DMS79 treated with DMSO at 0.1 percent for 48 hours (cell line): ENCODE measurements around the gene ANO2.

Experiments
- DNase-seq: peaks from one replicate; lab custom pipeline; 2025; lab: John Stamatoyannopoulos, UW

ANO2 gene

DNA sequence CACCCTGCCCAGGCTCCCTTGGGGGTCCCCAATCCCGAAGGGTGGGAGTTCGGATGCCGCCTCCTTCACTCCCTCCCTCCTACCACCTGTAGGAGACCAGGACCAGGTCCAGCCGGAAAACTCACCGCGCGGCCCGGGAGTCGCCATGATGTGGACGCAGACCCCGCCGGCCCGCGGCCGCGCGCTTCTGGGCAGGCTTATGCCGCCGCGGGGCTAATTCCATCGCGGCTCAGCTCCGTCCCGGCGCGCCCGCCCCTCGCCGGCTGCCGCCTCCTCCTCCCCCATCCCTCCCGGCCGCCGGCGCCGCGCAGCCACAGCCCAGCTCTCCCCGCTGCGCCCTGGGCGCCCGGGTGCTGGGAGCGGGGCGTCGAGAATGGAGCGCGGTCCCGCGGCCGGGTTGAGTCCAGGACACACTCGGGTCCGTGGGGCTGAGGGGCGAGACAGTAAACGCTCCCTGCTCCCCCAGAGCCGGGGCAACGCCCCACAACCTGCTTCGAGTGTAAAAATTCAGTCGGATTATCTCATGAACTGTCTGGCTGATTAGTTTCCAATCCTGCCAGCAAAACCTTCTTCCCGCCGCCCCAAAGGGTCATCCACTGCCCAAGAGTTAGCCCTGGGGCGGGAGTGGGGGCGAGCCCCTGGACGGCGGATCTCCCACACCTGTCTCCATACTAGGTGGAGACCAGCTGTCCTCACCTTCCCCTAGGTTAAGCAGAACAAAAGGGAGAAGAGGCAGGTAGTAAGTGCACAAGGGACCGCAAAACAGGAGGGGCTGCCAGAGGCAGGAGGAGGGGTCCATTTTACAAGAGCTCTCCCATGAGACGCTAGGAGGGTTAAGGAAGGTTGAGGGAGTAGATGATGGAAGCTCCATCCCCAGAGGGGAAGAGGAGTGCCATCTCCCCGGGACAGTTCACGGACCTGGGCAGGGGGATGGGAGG, at the start of gene ANO2:
ANO2 (minus strand) TSS at position 189 of the 938 bp plus-strand sequence; CDS start at position 147, 42 bp downstream.
- DNase-seq = peak; percentile 49

DNA sequence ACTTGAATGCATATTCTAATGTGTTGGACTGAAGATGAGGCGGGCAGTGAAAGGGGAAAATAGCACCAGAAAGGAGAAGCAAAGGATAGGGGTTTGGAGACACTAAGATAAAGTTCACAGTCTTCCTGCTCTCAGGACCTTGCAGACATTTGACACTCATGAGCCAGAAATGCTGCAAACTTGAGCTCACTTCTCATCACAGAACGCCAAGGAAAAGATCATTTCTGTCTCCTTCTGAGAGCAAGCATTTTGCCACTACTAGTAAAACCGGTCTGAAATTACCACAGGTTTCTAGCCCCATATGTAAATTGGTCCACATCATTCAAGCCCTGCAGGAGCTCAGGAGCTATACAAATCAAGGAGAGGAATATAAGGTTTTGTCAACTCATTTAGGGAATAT, 44.6 kb upstream of the ANO2 start:
- DNase-seq = no peak

GRCh38 chr12:5988659-5989116, 43.6 kb upstream of the ANO2 start:
- peak; percentile 68 for DNase-seq

- no peak for DNase-seq
Measured at GRCh38 chr12:5988088-5988487, 43.0 kb upstream of the ANO2 start.

GRCh38 chr12:5987573-5987972, 42.5 kb upstream of the ANO2 start:
- no peak for DNase-seq

GRCh38 chr12:5985471-5985870, 40.4 kb upstream of the ANO2 start:
- no peak for DNase-seq

DNA sequence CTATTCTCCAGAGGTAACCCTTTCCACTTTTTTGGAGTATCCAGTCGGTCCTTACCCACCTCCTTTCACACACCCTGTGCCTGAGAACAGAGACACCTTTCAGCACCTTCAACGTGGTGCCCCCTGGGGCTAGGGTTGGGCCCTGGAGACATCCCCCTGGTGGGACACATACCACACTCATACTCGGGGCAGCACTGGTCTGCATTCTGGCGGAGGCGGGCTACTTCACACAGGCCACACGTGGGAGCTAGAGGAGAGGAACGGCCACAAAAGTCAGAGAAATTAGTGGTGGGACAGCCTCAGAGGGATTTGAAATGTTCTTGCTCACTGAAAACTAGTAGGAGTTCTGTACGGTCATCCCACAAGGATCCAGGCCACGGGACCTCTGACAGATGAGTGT, 39.8 kb upstream of the ANO2 start:
- DNase-seq = no peak

GRCh38 chr12:5982106-5982505, 37.0 kb upstream of the ANO2 start:
- no peak for DNase-seq

- no peak for DNase-seq
Measured at GRCh38 chr12:5977556-5977955, 32.5 kb upstream of the ANO2 start.

- no peak for DNase-seq
Measured at GRCh38 chr12:5976711-5977110, 31.7 kb upstream of the ANO2 start.

- DNase-seq = no peak
Measured at GRCh38 chr12:5976196-5976595, 31.1 kb upstream of the ANO2 start.

DNA sequence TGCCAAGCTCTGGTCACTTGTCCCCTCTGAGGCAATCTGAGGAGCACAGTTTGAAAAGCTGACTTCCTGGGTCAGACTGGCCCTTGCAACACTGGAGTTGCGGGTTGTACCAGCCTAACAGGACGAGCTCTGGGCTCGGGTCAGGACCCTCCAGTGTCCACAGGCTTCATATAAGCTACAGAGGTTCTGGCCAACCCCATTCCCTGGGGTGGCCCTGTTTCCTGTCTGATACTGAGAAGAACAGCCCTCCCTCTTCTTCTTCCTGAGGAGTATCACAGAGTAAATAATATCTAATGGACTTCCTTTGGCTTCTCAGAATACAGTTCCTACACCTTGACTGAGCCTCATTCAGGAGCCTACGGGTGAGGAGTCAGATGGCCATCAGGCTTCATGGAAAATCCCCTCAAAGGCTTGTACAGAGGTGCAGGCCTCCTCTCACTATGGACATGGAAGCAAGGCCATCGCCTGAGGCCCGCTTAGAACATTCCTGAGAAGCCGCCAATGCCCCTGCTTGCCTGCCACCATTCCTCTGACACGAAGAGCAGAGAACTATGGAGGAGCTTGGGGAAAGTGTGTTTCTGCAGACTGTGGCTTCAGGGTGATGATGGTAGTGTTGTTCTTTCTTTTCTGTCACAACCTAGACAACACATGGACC, 28.5 kb upstream of the ANO2 start:
- no peak for DNase-seq

GRCh38 chr12:5972387-5972786, 27.3 kb upstream of the ANO2 start:
- DNase-seq = no peak

DNA sequence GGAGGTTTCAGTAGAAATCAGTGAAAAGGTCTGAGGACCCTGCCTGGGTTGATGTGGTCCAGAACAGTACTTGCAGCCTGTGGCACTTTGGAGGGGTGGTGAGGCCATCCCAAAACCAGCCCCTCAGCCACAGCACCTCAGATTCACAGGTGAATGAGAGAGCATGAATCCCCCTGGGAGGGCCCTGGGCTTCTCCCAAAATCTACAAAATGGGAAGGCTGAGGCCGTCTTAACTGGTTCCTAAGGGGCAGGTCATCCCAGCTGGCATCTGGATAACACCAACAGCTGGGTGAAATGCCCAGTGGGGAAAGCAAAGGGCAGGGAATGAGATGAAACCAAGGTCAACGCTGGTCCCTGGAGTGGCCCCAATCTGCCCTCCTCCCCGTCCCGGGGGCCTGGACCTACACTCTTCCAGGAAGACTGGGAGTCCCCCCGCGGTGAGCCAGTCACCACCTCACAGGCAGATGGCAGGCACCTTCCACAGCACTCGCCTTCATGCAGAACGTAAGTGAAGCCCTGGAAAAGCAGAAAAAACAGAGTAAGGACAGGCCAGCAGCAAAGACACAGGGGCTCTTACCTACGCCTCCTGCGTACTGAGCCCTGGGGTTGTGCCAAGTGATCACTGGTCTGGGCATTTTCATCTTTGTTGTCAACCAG, 26.3 kb upstream of the ANO2 start:
- DNase-seq = no peak

DNA sequence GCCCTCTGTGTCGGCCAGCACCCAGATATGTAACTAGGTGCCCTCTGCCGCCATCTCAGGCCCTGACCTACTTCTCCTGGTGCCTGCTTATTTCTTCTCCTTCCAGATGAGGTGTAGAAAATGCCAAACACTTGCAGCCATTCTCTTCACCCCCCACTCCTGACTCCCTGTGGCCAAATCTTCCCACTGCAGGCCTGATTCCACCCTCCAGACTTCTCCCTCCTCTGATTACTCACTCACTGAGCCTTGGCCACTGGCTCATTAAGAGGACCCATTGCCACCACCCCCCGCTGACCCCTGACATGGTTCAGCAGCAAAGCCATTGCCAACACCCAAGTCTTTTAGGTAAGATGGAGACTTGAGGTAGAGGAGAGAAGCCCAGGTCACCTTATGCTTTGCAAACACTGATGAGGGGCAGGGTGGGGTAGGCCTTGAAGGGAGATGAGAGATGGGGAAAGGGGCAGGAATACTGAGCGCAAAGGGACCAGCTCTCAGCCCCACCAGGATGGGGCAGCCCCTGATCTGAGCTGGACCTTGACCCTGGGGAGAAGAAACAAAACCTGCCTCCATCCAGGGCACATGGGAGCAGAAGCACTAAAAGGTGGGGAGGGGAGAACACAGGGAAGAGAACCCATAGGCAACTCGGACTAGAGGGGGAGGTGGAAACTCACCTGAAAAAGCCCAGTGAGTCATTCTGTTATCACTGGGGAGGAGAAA, 25.1 kb upstream of the ANO2 start:
- DNase-seq = no peak

DNA sequence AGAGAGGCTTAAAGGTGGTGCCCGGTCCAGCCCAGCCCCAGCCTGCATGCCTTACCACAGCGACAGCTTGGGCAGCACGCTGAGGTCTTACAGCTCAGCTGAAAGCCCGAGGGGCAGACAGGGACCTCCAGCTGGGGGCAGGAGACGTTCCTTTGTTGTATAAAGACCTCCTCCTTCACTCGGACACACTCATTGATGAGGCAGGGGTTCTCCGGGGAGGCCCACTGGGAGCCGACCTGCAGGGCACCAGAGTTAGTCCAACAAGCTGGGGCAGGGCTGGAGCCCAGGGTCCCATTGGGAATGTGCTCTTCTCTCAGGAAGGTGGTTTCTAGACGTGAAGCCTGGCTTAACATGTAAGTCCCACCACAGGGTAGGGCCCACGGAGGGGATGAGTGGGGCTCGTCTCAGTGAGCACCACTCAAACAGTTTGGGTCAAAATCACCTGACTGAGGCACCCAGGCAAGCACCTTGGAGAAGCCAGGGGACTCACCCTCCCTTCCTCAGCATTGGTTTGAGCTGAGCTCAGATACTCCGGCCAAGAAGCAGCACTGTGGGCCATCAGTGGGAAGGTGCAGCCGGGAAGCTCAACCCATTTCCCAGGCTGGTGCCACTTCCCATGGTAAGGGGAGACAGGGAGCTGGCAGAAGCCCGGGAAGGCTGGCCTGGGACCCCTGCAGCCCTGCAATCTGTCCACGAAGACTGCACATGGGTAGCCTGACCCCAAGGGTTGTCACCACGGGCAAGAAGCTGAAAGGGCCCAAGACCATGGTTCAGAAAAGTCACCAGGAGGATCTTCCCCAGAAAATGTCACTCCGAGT, 24.3 kb upstream of the ANO2 start:
- no peak for DNase-seq

DNA sequence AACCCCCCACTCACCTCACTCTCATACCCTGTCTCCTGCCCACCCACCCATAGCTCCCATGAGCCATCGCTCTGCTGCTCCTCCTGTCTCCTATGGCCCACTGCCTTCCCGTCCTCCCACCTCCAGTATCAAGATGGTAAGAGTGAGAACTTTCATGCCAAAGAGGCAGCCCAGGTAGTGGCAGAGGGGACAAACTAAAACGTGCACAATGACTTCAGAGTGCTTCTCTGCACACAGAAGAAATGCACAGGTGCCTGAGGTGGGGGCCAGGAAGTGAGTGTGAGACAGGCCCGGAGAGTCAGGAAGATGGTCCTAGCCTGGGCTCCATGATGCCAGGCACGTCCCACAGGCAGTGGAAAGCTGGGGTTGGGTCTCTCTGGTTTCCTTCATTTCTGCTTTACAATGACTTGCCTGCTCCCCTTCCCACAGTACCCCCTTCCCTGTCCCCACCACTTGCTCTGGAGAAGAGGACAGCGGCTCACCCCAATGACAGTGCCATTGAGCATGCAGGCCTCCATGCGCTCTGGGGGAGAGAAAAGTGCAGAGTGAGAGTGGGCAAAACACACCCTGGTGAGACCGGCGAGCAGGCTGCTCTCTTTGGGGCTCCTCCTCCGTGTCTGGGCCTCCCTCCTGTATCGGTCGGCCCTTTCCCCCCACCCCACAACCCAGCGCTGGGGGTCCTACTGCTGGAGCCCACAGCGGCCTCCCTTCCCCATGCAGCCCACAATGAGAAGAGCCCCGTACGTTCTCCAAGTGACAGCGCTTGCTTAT, 22.8 kb upstream of the ANO2 start:
- DNase-seq = no peak

- no peak for DNase-seq
Measured at GRCh38 chr12:5966486-5967095, 21.5 kb upstream of the ANO2 start.

DNA sequence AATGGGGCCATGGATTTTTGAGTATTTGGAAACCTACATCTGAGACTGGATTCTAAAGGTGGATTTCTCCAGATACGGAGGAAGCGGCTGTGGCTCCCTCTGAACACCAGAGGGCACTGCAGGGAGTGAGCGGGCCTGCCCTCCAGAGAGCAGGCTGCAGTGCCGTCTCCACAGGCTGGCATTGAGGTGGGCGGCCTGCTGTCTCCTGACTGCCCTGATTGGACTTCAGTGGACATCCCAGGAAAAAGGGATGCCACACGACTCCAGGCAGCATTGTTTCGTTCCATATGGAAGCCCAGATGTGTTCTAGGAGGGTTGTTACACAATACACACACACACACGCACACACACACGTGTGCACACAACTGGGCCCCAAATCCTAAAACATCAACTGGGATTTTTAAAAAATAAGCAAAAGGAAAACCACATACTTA, 20.9 kb upstream of the ANO2 start:
- peak; percentile 24 for DNase-seq
